ENCODE results near the gene NPDC1.

Gene NPDC1, protein sequence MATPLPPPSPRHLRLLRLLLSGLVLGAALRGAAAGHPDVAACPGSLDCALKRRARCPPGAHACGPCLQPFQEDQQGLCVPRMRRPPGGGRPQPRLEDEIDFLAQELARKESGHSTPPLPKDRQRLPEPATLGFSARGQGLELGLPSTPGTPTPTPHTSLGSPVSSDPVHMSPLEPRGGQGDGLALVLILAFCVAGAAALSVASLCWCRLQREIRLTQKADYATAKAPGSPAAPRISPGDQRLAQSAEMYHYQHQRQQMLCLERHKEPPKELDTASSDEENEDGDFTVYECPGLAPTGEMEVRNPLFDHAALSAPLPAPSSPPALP

DNA sequence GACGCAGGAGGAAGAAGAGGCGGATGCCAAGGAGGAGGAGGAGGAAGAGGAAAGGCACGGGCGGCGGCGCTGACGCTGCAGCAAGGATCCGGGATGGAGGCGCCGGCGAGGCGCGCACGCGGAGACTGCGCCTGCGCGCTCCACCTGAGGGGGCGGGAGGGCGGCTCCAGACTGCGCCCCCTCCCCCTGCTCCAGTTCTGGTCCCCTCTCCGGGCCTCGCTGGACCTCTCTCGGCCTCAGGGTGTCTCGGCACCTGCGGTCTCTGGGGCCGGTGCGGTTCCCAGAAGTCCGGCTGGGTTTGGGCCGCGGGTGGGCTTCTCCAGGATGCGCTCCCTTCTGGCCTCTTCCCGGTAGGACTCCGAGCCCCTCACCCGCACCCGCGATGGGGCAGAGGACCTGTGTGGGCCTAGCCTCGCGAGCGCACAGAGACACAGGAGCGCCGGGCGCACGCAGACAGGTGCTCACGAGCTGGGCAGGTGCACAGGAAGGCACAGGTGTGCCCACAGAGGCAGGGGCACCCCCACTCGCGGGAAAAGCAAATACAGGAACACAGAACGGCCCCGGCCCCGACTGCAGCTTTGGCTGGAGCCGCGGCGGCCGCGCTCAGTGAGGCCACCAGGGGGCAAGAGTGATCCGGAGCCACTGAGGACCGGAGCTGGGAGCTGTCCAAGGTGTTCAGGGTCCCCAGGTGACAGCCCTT lies at the start of gene NPDC1:
NPDC1 (minus strand) TSS at position 90 of the 700 bp plus-strand sequence. CDS start 188 bp downstream, outside the sequence.
- DNase-seq (ENCODE audit: low read depth), result no peak

DNA sequence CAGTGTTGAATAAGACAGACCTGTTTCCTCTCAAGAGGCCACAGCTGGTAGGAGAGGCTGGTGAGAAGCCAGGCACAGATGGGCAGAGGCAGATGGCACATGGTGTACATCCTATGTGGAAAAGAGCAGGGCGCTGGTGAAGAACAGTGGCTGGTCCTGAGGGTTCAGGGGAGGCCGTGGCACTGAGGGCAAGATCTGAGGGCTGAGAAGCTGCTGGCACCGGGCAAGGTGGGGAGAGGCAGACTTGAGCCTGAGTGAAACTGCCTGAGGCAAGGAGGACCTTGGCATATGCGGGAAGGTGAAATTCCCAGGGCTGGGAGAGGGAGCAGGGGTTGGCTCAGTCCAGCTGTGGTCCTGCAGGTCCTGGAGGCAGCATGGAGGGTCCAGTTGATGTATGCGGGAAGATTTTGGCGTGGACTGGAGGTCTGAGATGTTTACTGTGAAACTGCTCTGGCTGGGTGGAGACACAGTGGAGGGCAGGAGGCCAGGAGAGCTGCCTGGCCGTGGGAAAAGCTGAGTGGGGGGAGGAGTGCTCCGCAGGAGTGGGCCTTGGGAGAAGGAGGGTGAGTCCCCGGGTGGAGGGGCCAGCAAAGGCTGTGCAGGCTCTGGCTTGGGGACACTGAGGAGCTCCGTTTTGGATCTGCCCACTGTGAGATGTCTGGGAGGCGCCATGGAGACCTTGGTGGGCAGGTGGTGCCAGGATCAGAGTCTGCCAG lies 43.4 kb upstream of the NPDC1 start:
- no peak for DNase-seq (ENCODE audit: low read depth)

DNA sequence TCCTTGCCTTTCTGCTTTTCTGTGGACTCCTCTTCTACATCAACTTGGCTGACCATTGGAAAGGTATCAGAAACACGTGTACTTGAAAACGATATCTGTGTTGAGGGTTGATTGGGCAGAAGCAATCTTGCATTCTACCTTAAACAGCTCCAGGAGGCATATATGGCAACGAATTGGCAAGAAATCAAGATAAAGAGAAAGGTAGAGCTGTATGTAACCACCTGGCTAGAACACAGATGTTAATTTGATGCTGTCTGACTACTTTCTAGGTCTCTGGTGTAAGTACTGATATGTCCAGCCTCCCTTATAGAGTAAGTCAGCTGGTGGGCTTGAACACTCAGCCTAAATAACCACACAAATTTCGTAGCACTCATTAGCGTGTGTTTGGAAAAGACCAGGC lies 42.1 kb upstream of the NPDC1 start:
- DNase-seq (ENCODE audit: low read depth), result no peak

DNA sequence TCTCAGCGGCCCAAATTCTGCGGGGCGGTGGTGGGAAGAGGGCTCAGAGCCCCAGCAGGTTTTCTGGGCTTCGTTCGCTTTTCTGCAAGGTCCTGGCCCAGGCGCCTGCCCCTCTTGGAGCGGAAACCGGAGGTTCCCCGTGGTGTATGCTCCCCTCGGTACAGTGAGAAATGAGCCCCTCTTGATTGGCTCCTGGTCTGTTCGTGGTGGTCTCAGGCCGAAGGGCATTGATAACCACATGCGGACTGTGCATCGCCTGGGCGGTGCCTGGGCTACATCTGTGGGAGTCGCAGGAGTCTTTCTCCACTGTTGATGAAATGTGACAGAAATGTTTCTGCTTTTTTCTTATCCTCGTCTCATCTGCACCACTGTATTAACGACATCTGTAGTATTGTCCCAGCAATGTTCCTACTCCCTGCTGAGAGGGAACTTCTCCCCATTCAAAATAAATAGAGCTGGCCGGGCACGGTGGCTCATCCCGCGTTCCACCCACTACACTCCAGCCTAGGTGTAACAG lies 41.5 kb upstream of the NPDC1 start:
- DNase-seq (ENCODE audit: low read depth), result no peak

DNA sequence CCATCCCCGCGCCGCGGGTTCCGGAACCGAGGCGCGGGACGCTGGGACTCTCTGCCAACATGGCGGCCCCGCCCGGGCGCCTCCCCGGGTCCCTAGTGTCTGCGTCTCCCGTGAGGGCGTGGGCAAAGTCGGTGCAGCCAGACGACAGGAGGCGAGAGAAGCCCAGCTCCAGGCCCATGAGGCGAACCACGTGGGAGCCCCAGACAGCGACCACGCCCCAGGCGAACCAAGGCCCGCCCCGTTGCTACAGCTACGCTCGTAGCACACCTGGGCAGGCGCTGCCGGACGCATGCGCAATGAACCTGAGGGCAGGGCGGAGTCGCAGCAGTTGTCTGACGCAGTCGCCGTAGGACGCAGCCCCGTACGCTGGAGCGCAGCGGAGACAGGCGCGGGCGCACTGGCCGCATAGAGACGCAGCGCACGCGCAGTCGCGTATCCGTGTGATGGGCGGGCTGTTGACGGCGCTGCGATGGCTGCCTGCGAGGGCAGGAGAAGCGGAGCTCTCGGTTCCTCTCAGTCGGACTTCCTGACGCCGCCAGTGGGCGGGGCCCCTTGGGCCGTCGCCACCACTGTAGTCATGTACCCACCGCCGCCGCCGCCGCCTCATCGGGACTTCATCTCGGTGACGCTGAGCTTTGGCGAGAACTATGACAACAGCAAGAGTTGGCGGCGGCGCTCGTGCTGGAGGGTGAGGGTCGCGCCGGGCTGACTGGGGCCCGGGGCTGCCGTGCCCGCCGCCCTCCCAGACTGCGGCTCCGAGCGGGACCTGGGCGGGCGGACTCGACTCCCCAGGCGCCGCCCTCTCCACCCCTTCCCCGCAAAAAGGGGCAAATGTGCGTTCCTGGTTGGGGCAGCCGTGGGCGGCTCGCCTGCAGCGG lies 40.8 kb upstream of the NPDC1 start, which contains the start of gene MAN1B1:
MAN1B1 (plus strand) TSS at position 455 of the 878 bp plus-strand sequence; CDS start at position 470, 15 bp downstream.
- peak; percentile 92 for DNase-seq (ENCODE audit: low read depth)

DNA sequence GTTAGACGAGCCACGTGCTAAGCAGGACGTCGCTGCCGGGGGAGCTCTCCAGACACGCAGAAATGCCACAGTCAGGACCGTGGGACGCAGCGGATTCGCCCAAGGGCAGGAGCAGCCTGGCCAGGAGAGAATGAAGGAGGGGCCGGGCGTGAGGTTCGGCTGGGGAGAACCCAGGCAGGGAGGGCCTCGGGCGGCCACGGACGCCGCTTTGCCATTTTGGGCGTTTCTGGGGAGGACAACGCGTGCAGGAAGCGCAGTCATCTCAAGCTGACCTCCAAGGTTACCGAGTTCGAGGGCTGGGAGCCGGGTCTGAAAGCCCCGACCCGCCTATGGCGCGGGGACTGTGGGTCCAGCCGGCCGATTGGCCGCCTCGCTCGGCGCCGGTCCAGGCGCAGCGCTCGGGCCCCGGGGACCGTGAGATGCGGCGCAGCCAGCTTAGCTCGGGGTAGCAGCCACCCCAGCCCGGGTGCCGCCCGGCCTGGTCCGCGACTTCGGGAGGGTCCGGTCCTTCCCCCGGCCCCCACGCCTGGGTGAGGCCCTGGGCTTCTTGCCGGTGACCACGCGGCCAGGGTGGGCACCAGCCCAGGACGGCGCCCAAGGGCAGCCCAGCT lies 40.0 kb upstream of the NPDC1 start:
- DNase-seq (ENCODE audit: low read depth), result peak; percentile 21

DNA sequence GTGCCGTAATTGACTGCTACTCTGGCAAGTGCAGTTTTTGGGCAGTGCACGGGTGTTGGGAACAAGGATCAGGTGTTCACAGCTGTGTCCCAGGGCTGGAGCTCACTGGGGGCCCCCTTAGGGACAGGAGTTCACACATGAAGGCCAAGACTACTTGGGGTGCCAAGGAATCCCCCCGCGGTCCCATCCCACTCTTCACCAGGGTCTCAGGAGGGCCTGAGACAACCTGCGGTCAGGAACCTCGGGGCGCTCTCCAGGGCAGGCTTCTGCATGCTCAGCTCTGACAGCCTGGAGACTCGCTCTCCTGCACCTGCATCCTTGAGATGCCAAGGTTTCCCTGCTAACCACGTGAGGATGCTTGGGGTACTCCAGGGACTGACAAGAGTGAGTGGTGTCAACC lies 38.5 kb upstream of the NPDC1 start:
- DNase-seq (ENCODE audit: low read depth), result no peak

DNA sequence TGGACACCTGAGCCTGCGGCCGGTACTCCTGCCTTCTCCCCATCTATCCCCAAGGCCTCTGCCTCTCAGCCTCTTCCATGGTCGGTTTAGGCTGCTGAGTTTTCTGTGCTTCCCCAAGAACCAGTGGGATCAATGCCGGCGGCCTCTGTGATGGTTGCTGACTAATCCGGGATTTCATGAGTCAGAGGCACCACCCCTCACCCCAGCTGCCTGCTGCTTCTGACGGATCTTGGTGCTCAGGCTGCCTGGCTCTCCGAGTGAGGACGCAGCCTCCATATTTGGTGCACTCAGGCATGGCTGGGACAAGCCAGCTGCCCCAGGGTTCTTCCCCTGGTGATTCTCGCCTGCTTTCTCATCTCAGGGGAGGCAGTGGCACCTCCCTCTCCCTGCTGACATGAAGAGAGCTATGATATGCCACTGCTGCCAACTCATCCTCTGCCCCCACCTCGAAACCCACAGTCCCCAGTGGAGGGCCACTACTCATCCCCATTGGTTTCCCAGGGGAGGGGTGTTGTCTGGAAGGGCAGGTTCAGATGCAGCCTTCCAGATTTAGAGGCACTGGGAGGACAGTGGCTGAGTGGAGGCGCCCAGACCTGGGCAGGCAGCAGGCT lies 37.5 kb upstream of the NPDC1 start:
- DNase-seq (ENCODE audit: low read depth), result peak; percentile 96

DNA sequence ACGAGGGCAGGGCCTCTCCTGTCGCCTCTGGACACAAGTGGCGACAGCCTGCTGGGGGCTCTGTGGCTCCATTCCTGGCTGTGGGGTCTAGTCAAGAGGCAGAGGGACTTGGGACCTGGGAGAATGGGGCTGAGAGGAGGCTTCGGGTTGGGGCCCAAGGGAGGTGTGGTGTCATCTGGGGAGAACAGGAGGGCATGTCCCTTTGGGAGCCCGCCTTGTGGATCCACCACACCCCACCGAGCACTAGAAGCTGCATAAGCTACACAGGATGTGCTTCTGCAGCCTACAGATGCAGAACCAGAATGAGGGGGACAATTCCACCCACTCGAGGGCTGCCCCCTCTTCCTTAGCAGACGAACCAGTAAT lies 36.9 kb upstream of the NPDC1 start:
- no peak for DNase-seq (ENCODE audit: low read depth)

DNA sequence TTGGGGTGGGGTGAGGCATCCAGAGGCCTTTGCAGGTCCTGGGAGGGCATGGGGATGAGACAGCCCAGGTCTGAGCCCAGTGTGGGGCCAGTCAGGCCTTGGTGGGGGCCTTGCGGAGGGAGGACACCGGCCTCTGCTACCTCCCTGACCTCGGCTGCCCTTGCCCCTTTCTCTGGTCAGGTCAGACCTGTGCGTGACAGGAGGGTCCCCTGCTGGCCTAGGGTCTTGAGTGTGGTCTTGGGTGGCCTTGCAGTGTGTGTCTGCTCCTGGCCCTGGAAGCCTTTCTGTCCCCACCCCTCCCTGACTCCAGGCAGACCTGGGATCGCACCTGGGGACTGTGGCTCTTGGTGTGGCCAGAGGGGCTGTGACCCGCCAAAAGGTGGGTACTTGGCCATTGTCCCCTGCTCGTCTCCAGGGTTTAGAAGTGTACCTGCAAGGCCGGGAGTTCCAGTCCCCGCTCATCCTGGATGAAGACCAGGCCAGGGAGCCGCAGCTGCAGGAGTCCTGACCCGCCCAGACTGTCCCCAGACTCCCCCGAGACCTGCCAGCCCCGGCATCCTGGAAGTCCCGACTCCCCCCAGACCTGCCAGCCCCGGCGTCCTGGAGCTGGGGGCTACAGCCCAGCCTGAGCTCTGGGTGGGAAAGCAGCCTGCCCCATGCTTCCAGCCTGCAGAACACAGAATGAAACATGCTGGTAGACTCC lies 36.4 kb upstream of the NPDC1 start:
- DNase-seq (ENCODE audit: low read depth), result no peak

DNA sequence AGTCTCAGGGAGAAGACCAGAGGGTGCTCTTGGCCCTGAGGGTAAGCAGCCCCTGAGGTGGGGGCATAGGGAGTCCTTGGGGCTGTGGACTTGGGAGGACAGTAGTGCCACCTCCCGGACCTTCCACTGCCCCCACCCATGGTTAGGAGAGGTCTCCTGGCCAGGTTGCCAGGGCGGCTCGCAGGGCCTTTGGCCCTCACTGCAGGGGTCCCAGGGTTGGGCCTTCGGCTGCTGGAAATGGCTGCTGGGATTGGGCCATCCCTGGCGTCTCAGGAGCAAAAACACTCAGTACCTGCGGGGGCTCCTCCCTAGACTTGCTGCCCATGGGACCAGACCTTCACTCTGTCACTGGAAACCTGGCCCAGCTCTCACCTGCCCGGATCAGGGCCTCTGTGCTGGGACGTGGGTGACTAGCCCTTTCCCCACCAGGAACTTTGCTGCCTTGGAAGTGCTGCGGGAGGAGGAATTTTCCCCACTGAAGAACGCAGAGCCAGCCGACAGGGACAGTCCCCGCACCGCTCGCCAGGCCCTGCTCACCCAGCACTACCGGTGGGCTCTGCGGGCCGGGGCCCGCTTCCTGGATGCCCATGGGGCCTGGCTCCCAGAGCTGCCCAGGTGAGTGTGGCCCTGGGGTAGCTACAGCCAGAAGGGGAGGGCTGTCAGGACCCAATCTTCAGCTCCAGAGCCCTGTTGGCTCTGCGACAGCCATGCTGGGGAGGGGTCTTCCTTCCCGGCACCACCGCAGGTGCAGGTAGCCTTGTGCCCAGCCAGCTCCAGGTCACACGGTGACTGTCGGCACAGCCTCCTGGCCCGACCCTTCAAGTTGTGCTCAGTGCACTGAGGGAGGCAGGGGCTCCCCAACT lies 34.5 kb upstream of the NPDC1 start:
- no peak for DNase-seq (ENCODE audit: low read depth)

DNA sequence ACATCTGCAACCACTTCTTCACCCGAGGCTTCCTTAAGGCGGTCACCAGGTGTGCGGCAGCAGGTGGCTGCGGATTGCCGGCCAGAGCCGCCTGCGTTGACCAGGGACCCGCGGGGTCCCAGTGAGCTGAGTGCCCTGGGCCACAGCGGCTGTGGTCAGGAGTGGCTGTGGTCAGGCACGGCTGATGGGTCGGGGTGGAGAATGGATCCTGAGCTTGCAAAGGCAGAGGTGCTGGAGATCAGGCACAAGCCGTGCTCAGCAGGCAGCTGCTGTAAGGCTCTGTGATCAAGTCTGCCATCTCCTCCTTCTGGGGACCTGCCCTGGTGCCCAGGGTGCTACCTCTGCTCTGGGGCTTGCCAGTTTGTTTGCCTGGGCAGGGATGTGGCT lies 33.4 kb upstream of the NPDC1 start:
- DNase-seq (ENCODE audit: low read depth), result no peak

DNA sequence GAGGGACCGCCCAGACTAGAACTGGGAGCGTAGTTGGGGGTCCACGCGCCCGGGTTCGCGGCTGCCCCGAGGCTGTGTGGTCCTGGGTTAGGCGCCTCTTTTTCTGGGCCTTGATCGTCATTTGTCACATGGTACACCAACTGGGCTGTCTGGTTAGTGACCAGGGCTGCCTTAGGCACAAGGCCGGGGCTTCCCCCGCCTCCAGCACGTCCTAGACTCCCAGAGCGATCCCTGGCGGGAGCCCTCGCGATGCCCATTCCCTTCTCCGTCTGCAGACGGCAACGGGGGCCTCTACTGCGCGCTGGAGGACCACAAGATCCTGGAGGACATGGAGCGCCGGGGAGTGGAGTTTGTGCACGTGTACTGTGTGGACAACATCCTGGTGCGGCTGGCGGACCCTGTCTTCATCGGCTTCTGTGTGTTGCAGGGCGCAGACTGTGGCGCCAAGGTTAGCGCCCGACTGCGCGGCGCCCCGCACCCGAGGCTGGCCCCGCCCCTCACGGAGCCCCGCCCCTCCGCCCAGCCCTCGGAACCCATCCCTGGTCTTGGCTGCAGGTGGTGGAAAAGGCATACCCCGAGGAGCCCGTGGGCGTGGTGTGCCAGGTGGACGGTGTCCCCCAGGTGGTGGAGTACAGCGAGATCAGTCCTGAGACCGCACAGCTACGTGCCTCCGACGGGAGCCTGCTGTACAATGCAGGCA lies 32.9 kb upstream of the NPDC1 start:
- no peak for DNase-seq (ENCODE audit: low read depth)

DNA sequence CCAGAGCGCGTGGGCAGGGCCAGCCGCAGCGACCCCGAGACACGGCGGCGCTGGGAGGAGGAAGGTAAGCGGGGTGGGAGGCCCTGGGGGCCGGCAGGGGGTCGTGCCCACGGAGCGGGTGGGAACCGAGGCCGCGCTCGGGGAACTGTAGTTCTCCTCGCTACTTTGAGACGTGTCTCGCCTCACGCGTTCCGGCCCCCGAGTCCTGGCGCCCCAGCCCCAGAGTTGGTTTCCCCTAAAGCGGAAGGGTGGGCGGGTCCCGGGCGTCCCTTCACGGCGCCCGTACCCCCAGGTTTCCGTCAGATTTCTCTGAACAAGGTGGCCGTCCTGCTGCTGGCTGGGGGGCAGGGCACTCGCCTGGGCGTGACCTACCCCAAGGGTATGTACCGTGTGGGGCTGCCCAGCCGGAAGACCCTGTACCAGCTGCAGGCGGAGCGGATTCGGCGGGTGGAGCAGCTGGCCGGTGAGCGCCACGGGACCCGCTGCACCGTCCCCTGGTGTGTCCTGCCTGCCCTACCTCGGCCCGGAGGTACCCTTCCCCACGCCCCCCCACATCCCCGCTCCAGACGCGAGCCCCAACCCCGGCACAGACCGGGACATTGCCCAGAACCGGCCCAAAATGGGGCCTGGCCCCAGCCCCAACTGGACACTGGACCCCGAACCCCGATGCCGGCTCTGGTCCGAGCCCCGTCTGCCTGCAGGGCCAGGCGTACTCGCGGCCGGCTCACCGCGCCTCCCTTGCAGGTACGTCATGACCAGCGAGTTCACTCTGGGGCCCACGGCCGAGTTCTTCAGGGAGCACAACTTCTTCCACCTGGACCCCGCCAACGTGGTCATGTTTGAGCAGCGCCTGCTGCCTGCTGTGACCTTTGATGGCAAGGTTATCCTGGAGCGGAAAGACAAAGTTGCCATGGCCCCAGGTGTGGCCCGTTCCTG lies 32.0 kb upstream of the NPDC1 start:
- DNase-seq (ENCODE audit: low read depth), result no peak

DNA sequence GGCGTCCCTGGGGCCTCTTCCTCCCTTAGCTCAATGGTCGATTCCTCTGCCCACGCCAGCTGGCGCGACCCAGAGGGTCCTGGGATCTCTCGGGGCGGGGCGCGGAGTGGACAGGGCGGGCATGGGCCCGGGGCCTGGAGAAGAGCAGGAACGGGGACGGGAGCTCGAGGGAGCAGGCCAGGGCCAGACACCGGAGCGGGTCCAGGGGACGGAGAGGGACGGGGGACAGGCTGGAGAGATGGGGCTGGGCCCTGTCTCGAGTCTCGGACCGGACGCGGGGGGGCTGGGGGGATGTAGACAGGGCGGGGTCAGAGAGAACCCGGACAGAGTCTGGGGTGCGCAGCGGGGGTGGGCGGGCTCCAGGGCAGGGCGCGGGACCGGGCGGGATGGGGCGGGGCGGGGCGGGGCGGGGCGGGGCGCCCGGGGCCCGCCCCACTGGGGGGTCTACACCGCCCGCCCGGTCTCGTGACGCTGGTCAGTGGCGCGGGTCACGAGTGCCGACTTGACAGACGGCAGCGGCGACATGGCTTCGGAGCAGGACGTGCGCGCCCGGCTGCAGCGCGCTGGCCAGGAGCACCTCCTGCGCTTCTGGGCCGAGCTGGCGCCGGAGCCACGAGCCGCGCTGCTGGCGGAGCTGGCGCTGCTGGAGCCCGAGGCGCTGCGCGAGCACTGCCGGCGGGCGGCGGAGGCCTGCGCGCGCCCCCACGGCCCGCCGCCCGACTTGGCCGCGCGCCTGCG lies 31.2 kb upstream of the NPDC1 start, which contains the start of gene UAP1L1:
UAP1L1 (plus strand) TSS at position 508 of the 738 bp plus-strand sequence; CDS start at position 524, 16 bp downstream.
- peak; percentile 25 for DNase-seq (ENCODE audit: low read depth)

DNA sequence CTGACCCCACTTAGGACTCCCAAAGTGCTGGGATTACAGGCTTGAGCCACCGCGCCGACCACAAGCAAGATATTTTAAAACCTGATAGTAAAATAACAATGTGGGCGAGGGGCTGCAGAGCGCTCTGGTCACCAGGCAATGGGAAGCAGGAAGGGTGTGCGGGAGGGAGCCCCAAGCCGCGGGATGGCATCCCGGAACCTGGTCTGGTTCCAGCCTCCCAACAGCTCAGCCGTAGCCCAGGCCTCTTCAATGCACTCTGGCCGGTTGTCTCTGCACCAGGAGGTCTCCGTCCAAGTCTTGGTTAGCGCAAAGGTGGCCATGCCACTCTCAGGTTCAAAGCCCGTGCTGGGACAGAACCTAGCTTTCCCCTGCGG lies 30.6 kb upstream of the NPDC1 start:
- no peak for DNase-seq (ENCODE audit: low read depth)

Data from stromal cell of bone marrow (primary cell).